Measurements from ENCODE around the gene USP12. TPM values are rescaled to one million over a fixed set of nuclear protein-coding genes. Genes with fewer than 3 reads are reported as not detected.

Gene USP12
- total RNA-seq, 1 donor from 2014 or later: 30.8 TPM

DNA sequence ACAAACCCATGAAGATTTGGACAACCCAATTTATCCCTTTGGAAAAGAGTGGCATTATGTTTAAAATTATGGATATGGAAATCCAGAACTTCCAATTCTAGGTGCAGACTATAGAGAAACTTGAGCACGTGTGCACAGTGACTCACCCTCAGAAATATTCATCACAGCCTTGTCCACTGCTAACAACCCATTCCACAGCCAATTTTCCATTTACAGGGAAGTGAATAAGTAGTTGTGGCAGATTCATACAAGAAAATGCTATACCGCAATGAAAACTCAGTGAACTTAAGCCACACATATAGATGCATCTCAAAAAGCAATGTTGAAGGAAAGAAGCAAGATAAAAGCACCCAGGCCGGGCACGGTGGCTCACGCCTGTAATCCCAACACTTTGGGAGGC is 133.3 kb downstream of the USP12 start:
- Mint-ChIP-seq H3K9me3 (ENCODE audit: low read depth) (no peaks in the 10 kb centered on the region), H3K4me3 (ENCODE audit: low read depth) (no peak overlapping the region), H3K36me3 (ENCODE audit: insufficient read depth) (no peaks in the 10 kb centered on the region), H3K27ac (no peak overlapping the region), H3K27me3 (peaks cover 51% of the 10 kb centered on the region), H3K4me1 (ENCODE audit: low read depth) (peaks cover 7% of the 10 kb centered on the region)
- DNase-seq (ENCODE audit: low spot score, unreplicated experiment): no peak
- TF ChIP-seq, protein P1, sequence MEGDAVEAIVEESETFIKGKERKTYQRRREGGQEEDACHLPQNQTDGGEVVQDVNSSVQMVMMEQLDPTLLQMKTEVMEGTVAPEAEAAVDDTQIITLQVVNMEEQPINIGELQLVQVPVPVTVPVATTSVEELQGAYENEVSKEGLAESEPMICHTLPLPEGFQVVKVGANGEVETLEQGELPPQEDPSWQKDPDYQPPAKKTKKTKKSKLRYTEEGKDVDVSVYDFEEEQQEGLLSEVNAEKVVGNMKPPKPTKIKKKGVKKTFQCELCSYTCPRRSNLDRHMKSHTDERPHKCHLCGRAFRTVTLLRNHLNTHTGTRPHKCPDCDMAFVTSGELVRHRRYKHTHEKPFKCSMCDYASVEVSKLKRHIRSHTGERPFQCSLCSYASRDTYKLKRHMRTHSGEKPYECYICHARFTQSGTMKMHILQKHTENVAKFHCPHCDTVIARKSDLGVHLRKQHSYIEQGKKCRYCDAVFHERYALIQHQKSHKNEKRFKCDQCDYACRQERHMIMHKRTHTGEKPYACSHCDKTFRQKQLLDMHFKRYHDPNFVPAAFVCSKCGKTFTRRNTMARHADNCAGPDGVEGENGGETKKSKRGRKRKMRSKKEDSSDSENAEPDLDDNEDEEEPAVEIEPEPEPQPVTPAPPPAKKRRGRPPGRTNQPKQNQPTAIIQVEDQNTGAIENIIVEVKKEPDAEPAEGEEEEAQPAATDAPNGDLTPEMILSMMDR (IDR thresholded peaks at IDR 0.05; ENCODE audit: unreplicated experiment): no peak

DNA sequence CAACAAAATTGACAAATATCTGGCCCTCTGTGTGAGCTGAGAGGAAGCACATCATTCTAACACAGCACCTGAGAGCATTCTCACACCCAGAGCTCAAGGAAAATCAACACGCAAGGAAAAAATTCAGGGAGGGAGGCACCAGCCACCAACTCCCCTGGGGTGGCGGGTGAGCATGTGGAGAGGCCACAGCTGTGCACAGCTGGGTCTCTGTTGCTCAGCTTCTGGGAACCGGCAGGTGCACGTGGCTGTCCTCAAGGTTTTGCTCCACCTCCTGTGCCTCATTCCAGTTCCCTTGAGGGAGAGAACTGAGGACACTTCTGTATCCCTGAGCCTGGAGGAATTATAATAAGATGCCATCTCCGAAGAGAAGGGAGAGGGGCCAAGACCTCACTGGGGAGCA is 134.0 kb downstream of the USP12 start:
- Mint-ChIP-seq H3K36me3 (ENCODE audit: insufficient read depth) (no peaks in the 10 kb centered on the region), H3K4me3 (ENCODE audit: low read depth) (no peak overlapping the region), H3K9me3 (ENCODE audit: low read depth) (no peaks in the 10 kb centered on the region), H3K27ac (no peak overlapping the region), H3K4me1 (ENCODE audit: low read depth) (peaks cover 7% of the 10 kb centered on the region), H3K27me3 (peaks cover 56% of the 10 kb centered on the region)
- no peak for DNase-seq (ENCODE audit: low spot score, unreplicated experiment)
- TF ChIP-seq, protein P1 (IDR thresholded peaks at IDR 0.05; ENCODE audit: unreplicated experiment): no peak

DNA sequence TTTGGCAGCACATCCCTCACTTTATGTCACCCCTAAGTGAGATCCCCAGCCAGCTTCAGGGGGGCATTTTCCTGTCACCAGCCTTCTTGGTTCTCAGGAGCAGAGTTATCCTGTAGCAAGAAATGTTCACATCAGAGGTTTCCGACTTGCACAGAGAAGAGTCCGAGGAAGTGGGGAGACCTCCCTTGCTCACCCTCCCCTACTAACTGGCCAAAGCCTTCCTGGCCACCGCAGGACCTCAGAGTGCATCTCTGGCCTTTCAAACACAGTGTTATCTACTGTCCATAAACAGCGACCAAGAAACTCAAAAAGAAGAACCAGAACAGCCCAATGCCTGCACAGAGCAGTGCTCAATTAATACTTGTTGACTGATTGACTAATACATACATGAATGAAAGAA is 134.4 kb downstream of the USP12 start:
- Mint-ChIP-seq H3K9me3 (ENCODE audit: low read depth) (peaks cover 1% of the 10 kb centered on the region), H3K4me3 (ENCODE audit: low read depth) (no peak overlapping the region), H3K4me1 (ENCODE audit: low read depth) (peaks cover 7% of the 10 kb centered on the region), H3K36me3 (ENCODE audit: insufficient read depth) (no peaks in the 10 kb centered on the region), H3K27ac (no peak overlapping the region), H3K27me3 (peaks cover 57% of the 10 kb centered on the region)
- DNase-seq (ENCODE audit: low spot score, unreplicated experiment): no peak
- TF ChIP-seq, protein P1 (IDR thresholded peaks at IDR 0.05; ENCODE audit: unreplicated experiment): no peak

- no peak for DNase-seq (ENCODE audit: low spot score, unreplicated experiment)
- H3K9me3 Mint-ChIP-seq (ENCODE audit: low read depth): peaks cover 4% of the 10 kb centered on the region
- no peak overlapping the region for H3K4me3 Mint-ChIP-seq (ENCODE audit: low read depth)
These were observed 135.2 kb downstream of the USP12 start for GRCh38 chr13:27036236-27036981.

GRCh38 chr13:27035892-27036235 is 135.7 kb downstream of the USP12 start:
- H3K4me3 Mint-ChIP-seq (ENCODE audit: low read depth): no peak overlapping the region
- H3K27ac Mint-ChIP-seq: no peak overlapping the region

More at GRCh38 chr13:27036236-27036981, 135.2 kb downstream of the USP12 start:
- Mint-ChIP-seq H3K4me1 (ENCODE audit: low read depth) (peaks cover 7% of the 10 kb centered on the region), H3K36me3 (ENCODE audit: insufficient read depth) (peaks cover under 1% of the 10 kb centered on the region), H3K27ac (no peak overlapping the region), H3K27me3 (peaks cover 58% of the 10 kb centered on the region)
- TF ChIP-seq, protein P1 (IDR thresholded peaks at IDR 0.05; ENCODE audit: unreplicated experiment): no peak

More at GRCh38 chr13:27035892-27036235, 135.7 kb downstream of the USP12 start:
- DNase-seq (ENCODE audit: low spot score, unreplicated experiment): no peak
- TF ChIP-seq, protein P1 (IDR thresholded peaks at IDR 0.05; ENCODE audit: unreplicated experiment): no peak
- Mint-ChIP-seq H3K27me3 (peaks cover 53% of the 10 kb centered on the region), H3K36me3 (ENCODE audit: insufficient read depth) (peaks cover 1% of the 10 kb centered on the region), H3K4me1 (ENCODE audit: low read depth) (peaks cover 7% of the 10 kb centered on the region), H3K9me3 (ENCODE audit: low read depth) (peaks cover 7% of the 10 kb centered on the region)

All from progenitor cell of endocrine pancreas (in vitro differentiated cells).